Nephron (organoid): ENCODE data around the gene HOXC9.

ENCODE experiments used
- H3K27ac Mint-ChIP-seq, 3 experiments: 2 replicates each; pipeline ENCODE4 v1.8.0; 2020; ENCODE audit warnings: mixed read lengths in 3 of 3, mild to moderate bottlenecking in 2 of 3, moderate library complexity in 1 of 3
- H3K27me3 Mint-ChIP-seq: 2 replicates; pipeline ENCODE4 v1.8.0; 2021; ENCODE audit warnings: low read depth, mild to moderate bottlenecking, moderate library complexity, mixed read lengths
- H3K36me3 Mint-ChIP-seq: 2 replicates; pipeline ENCODE4 v1.8.0; 2020; ENCODE audit warnings: low read depth, mixed read lengths
- H3K4me1 Mint-ChIP-seq: 2 replicates; pipeline ENCODE4 v1.8.0; 2020; ENCODE audit warnings: mixed read lengths
- H3K4me3 Mint-ChIP-seq, 3 experiments: 2 replicates each; pipeline ENCODE4 v1.8.0; 2020; ENCODE audit warnings: mild to moderate bottlenecking in 3 of 3, mixed read lengths in 3 of 3, moderate library complexity in 2 of 3
- H3K9me3 Mint-ChIP-seq: 2 replicates; pipeline ENCODE4 v1.8.0; 2020; ENCODE audit warnings: mixed read lengths
- CTCF ChIP-seq, 3 experiments: fragments of 200-600 bp; sonication (generic); IDR thresholded peaks; one replicate each; pipeline ENCODE4 v1.5.0; 2021; ENCODE audit warnings: antibody characterized with exemption in 3 of 3; ENCODE audit not compliant: unreplicated experiment in 3 of 3

Gene HOXC9

DNA sequence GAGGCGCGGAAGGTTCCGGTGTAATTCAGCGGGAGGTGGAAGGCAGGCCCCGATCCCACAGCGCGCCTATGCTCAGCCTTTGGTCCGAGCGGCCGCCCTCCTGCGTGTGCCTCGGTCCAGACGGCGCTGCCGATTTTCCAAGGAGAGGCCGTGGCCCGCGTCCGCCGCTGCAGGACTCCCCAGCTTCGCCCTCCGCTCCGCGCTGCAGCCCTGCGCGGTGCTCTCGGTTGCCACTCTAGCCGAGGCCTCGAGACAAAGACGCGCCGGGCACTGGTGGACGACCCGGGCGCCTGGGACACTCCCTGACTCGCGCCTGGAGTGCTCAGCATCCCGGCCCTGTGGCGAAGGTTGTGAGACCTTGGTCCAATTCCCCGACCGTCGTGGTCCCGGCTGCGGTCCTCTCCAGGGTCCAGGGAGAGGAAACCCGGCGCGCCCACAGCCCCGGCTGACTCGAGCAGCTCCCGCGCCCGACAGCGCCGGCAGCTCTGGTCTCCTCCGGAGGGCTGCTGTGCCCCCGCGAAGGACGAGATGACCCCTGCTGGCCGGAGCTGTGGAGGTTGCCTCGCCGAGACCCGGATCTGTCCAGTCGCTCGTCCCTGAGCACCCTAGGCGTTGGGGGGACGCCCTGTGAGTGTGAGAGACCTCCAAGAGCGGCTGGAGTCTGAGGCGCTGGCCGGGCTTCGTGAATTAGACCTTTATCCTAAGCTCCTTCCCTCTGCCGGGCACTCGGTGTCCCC lies 38.8 kb upstream of the HOXC9 start:
- Mint-ChIP-seq H3K9me3 (no peaks in the 10 kb centered on the region), H3K27ac (no peak overlapping the region)

GRCh38 chr12:53963005-53963404 lies 37.0 kb upstream of the HOXC9 start:
- Mint-ChIP-seq H3K4me3 (no peak overlapping the region), H3K4me1 (peaks cover 19% of the 10 kb centered on the region), H3K36me3 (no peaks in the 10 kb centered on the region), H3K27ac (no peak overlapping the region), H3K9me3 (no peaks in the 10 kb centered on the region), H3K27me3 (peaks cover 100% of the 10 kb centered on the region)
- TF ChIP-seq CTCF (IDR thresholded peaks at IDR 0.05; ENCODE audit: unreplicated experiment in 3 of 3): no peak

More for the DNA sequence above, 38.8 kb upstream of the HOXC9 start:
- no peaks in the 10 kb centered on the region for H3K36me3 Mint-ChIP-seq
- H3K27me3 Mint-ChIP-seq: peaks cover 100% of the 10 kb centered on the region
- peaks cover 5% of the 10 kb centered on the region for H3K4me1 Mint-ChIP-seq
- peak overlapping the region in 1 of 3 experiments; percentile 47 for H3K4me3 Mint-ChIP-seq
- no peak for TF ChIP-seq CTCF (IDR thresholded peaks at IDR 0.05; ENCODE audit: unreplicated experiment in 3 of 3)

- Mint-ChIP-seq H3K36me3 (no peaks in the 10 kb centered on the region), H3K4me3 (peak overlapping the region in 2 of 3 experiments; percentile 22 to 34), H3K4me1 (peaks cover 25% of the 10 kb centered on the region), H3K27me3 (peaks cover 100% of the 10 kb centered on the region), H3K9me3 (no peaks in the 10 kb centered on the region), H3K27ac (no peak overlapping the region)
- TF ChIP-seq CTCF (IDR thresholded peaks at IDR 0.05; ENCODE audit: unreplicated experiment in 3 of 3): no peak
These were observed 36.3 kb upstream of the HOXC9 start for GRCh38 chr12:53963434-53964314.

DNA sequence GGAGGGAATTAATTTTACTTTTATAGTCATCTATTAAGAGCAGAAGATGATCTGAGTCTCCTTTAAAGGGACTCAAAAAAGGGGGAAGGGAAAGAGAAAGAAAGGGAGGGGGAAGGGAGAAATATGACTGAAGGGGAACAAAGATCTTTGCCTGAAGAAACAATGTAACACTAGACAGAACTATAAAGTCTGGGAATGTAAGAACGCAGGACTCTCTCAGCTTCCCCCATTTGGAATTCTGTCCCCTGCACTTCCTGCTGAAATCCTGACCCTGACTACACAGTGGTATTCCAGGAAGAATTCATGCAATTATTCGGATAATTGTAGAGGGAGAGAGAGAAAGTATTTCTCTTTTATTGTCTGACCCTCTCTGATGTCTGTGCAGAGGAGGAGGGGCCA lies 35.6 kb upstream of the HOXC9 start:
- H3K36me3 Mint-ChIP-seq: no peaks in the 10 kb centered on the region
- H3K4me1 Mint-ChIP-seq: peaks cover 25% of the 10 kb centered on the region
- peaks cover 100% of the 10 kb centered on the region for H3K27me3 Mint-ChIP-seq
- peak overlapping the region in 2 of 3 experiments; percentile 36 to 73 for H3K27ac Mint-ChIP-seq
- no peak for TF ChIP-seq CTCF (IDR thresholded peaks at IDR 0.05; ENCODE audit: unreplicated experiment in 3 of 3)
- no peaks in the 10 kb centered on the region for H3K9me3 Mint-ChIP-seq
- peak overlapping the region in 2 of 3 experiments; percentile 15 to 57 for H3K4me3 Mint-ChIP-seq

GRCh38 chr12:53965281-53966084 lies 34.5 kb upstream of the HOXC9 start:
- Mint-ChIP-seq H3K4me1 (peaks cover 25% of the 10 kb centered on the region), H3K4me3 (peak overlapping the region; percentile 14 to 77 (median 73)), H3K9me3 (no peaks in the 10 kb centered on the region), H3K27me3 (peaks cover 100% of the 10 kb centered on the region), H3K36me3 (no peaks in the 10 kb centered on the region), H3K27ac (peak overlapping the region in 1 of 3 experiments; percentile 68)
- TF ChIP-seq CTCF (IDR thresholded peaks at IDR 0.05; ENCODE audit: unreplicated experiment in 3 of 3): no peak
